MM.1S (cell line): ENCODE results near the gene LAMB2.

Experiments
- CTCF ChIP-seq: fragments of 300-600 bp; sonication (generic); IDR thresholded peaks from 2 replicates; pipeline ENCODE4 v1.5.1; 2016; ENCODE audit warnings: antibody characterized with exemption, low read length, mixed read lengths
- EZH2 ChIP-seq: fragments of 300-600 bp; sonication (generic); optimal IDR thresholded peaks from 2 replicates; pipeline ENCODE3; 2017; ENCODE audit warnings: low read depth, mild to moderate bottlenecking, antibody characterized with exemption, low read length, mixed read lengths

DNA sequence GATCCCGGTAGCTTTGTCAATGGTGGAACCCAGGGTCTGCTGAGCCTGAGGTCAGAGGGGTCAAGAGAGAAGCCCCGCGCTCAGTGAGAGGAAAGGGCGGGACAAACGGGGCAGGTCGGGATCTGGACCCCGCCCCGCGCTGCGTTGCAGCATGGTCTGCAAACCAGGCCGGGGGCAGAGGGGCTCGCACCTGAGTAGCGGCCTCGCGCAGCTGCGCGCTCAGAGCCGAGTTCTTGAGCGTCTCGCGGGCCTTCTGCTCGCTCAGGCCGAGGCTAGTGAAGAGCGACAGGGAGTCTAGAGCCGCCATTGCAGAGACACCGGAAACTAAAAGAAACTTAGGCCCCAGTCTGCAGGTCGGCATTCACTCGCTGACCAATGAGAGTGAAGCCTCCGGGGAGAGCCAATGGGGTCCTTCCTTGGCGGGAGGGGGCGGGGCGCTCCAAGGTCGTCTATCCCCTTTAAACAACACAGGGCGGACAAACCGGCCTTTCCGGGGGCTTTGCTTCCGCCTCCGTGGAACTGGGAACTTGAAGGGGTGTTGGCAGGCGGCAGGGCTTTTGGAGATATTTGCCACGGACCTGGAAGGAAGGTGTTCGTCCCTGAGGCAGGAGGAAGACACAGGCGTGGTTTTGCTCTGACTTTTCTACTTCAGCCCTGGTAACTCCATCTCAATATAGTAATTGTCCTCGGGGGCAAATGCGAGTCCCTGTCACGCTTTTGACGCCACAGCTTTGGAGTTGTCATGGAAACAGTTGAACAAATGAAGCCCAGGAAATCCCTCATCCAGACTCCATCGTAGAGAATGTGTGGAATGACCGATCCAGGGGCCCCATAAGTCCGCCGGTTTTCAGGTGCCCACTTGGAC is 28.2 kb downstream of the LAMB2 start, which contains the start of gene QARS1:
- TF ChIP-seq EZH2 (no peak), CTCF (no peak)
